LHCN-M2 (cell line): ENCODE measurements around the gene IRAK1. TPM values are rescaled to one million over a fixed set of nuclear protein-coding genes. Genes with fewer than 3 reads are reported as not detected.

Experiments
- DNase-seq: peaks from one replicate; pipeline ENCODE4 v3.0.0-alpha.2; 2012; ENCODE audit warnings: low read depth
- total RNA-seq: library from RNA; depleted of rRNA; stranded (reverse); fragments of >200 nt; gene quantifications from 2 replicates; pipeline ENCODE4 v1.2.3, GENCODE V29; 2014; rRNA removed

IRAK1 gene
- total RNA-seq, 1 experiment from 2014 or later = 135 TPM

DNA sequence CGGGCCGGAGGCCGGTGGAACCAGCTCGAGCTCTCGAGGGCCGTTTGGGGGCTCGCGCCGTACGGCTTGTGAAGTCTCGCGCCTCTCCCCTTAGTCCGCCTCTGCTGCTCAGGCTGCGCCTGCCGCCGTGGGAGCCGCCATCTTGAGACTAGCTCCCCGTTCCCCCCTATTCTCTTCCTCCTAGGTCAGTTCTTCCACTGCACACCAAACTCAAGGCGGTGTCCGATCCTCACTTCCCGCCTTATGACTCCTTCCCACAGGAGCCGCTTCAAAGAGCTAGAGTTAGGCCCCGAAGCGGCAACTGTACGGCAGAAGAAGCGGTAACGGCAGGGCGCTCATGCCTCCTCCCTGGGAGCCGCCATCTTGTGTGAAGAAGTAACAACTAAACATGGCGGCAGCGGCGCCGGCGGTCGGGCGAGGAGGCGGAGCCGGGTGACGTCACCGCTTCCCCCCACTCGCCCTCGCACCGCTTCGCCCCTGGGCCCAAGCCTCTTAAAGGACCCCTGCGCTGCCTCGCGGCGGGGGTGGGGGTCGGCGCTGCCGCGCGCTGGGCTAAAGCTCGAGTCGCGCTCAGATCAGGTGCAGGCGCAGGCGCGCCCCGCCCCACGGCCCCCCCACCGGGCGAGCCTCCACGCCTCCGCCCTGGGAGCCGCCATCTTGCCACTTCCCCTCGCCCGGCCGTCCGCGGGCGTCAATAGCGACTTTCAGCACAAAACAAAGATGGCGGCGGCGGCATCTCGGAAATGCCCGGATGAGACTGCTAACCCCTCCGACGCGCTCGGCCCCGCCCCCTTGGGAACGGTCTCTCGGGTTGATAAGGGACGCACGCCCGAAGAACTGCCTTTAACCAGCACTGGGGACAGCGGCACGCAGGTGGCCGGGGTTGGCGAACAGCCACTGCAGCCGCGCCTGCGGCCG, 48.0 kb downstream of the IRAK1 start, which contains the start of gene HCFC1:
TSS of gene HCFC1 (minus strand) at position 369 of the 918 bp plus-strand sequence. CDS start 978 bp downstream, outside the sequence.
- DNase-seq = peak; percentile 88

GRCh38 chrX:153971124-153971449, 48.6 kb downstream of the IRAK1 start:
- peak; percentile 84 for DNase-seq

DNA sequence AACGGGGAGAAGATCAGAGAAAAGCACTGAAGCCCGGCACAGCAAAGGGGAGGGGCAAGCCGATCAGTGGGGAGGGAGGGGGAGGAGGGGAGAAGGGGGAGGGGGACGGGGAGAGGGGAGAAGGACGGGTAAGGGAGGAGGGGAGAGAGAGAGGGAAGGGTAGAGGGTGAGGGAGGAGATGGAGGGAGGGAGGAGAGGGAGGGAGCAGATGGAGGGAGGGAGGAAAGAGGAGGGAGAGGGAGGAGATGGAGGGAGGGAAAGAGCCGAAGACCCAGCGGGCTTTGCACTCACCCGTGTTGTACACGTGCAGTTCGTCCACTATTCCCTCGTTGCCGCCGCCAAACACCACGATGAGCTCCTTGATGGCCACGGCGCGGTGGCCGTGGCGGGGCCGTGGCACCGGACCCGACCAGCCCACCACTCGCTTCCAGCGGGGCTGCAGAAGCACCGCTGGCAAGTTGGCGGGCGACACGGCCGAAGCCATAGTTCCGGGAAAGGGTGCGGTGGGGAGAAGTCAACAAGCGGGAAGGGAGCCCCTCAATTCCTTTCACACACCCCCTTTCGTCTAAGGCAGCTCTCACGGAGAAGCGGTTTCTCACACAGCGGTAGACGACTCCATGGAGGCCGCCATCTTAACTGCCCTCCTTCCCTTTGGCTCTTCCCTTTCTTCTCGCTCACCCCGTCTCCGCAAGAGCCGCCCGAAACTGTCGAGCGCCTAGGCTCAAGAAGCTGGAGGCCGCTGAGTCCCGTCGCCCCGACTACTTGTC, 49.2 kb downstream of the IRAK1 start:
- DNase-seq = peak; percentile 69

DNA sequence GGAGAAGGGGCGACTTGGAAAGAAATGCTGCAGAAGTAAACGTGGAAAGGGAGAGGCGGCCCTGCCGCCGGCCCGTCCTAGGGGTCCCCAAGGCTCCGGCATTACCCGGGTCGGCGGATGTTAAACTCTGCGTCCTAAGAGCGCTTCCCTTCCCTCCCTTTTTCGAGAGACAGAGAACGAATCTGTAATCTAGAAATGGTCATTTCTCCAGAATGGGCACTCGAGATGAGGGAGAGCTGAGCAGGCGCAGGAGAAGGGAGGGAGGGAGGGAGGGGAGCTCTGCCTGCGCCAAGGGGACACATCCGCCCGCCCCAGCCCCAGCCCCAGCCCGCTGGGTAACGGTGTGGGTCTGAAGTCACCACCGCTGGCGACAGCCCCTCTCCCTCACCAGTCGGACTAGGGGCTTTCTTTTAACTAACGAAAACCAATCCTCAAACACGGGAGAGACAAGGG, 49.8 kb downstream of the IRAK1 start:
- DNase-seq = peak; percentile 25

DNA sequence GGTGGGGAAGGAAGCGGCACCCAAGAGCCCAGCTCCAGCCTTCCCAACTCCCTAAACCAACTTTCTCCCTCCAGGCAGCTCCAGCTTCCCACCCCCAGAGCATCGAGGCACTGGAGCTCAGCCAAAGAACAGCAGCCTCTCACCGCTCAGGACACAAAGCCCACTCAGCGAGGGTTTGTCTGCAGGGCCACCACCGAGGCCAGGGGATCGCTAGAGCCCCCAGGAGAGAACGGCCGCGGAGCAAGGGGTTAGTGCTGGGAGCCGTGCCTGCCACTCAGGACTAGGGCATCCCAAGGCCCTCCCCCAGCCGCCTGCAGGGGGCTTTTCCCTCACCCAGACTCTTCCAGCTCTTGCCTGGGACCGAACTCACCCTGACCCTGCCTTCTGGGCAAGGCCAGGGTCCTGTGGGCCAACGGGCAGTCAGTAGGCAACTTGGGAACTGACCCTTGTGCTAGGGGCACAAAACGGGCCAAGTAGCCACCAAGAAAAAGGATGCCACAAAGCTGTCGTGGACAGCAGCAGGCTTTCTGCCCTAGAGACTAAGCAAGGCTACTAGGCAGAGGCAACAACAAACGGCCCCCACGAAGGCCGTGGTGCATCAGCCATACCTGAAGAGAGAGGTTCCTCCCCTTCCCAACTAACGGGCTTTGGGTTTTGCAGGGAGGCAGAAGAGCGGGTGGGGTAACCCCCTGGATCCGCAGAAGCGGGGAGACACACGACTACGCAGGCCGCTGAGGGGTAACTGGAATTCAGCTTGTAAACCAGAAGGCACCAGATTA, 50.4 kb downstream of the IRAK1 start:
- DNase-seq = no peak

GRCh38 chrX:153968754-153969124, 51.0 kb downstream of the IRAK1 start:
- DNase-seq = peak; percentile 69

DNA sequence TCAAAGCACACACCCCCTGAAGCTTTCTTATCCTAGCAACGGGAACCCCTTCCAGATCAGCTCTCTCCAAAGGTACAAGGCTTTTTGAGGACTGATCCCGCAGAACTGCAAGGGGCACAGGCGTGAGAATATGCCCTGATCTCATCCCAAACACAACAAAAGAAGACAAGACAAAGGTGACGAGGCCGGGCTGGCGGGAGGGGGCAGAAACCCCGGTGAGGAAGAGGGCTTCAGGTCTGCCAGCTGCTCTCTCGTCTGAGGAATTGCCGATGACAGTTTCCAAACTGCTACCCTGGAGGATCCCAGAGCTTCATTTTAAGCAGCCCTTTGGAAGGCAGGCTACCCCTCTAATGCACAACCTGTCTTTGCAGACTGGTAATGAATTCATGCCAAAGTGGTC, 51.4 kb downstream of the IRAK1 start:
- no peak for DNase-seq

- no peak for DNase-seq
These were observed 52.0 kb downstream of the IRAK1 start for GRCh38 chrX:153967536-153968224.

DNA sequence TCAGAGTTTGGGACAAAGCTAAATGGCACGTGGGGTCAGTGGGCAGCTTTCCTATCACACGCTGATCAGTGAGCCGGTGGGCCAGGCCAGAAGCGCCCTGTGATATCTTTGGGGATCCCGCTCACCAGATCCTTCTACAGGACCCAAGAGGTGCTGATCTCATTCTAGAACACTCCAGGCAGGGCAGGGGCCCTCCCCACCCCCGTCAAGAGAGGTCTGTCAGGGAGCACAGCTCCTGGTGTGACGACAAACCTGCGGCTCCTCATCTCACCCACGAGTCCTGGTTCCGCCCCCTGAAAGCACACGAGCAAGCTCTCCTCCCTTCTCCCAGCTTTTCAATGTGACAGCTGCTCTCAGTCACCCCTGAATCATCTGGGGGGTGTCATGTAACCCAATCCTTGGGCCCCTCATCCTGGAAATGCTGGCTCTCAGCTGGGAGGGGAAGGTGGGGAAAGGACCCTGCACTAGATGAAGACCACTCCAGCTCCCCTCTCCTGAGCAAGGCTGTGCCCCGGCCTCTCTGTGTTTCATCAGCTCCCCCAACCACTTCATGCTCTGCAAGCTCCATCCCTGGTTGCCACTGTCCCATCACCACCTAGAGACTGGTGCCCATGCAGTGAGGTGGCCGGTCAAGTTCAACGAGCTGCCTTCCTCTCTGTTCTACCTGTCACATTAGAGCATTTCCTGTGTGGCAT, 52.7 kb downstream of the IRAK1 start:
- peak; percentile 34 for DNase-seq

DNA sequence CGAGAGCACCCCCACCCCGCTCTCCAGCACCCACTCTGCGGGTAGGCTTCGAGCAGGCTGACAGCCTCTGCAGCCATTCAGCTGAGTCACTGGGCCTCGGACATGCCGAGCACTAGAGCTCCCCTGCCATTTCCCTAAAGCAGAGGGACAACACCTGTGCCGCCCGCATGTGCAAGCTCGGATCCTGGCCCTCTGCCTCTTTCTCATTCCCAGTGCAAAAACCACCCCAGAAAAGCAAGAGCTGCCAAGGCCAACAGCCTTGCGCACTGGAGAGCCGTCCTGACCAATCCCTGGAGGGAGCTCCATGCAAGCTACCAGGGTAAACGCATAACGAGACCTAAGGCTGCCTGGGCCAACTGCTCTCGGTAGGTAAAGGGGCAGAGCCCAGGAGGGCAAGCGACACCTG, 53.4 kb downstream of the IRAK1 start:
- peak; percentile 46 for DNase-seq

DNA sequence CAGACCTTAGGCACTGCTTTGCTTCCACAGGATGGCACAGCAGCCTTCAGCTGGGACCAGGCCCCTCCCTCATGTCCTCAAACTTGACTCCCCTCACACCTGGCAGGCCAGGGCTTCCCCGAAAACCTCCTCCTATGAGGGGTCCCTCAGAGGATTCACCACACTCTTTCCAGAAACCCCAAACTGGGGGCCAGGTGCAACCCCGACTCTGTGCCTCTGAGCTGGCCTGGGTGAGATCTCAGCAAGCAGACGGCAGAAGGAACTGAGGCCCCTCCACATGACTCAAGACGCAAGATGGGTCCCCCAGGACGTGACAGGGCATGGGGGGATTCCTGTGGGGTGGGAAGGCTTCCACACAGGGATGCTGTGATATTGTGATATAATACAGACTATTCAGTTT, 54.3 kb downstream of the IRAK1 start:
- DNase-seq = no peak

- no peak for DNase-seq
These were observed 55.6 kb downstream of the IRAK1 start for GRCh38 chrX:153964105-153964504.

- no peak for DNase-seq
These were observed 56.2 kb downstream of the IRAK1 start for GRCh38 chrX:153963546-153963945.

- no peak for DNase-seq
These were observed 58.4 kb downstream of the IRAK1 start for GRCh38 chrX:153961292-153961691.

DNA sequence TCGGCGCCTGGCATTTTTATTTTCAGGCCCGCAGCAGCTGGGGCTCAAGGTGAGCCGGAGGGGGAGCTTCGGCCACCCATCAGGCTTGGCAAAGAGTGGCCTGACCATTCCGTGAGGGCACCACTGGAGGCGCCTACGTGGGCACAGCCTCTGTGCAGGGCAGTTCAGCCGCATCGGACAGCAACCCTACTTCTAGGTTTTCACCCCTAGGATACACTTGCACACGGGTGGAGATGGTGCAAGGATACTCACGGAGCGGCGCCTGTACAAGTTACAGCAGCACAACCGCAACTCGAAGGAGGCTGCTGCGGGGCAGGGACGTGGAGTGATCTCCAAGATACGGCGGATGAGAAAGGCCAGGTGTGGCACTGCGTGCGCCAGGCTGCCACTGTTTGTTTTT, 58.9 kb downstream of the IRAK1 start:
- DNase-seq = no peak

Other genes with a start within 250 kb of the IRAK1 start
- 0.45 and 1.3 TPM in 2 replicates for gene SRPK3, start 238.9 kb downstream of the IRAK1 start, total RNA-seq
- gene IDH3G, start 225.5 kb downstream of the IRAK1 start, total RNA-seq = 83.6 and 86.6 TPM in 2 replicates
- gene SSR4, start 225.2 kb downstream of the IRAK1 start, total RNA-seq = 201 and 222 TPM in 2 replicates
- gene PDZD4, start 189.4 kb downstream of the IRAK1 start, total RNA-seq = 1.2 and 1.7 TPM in 2 replicates
- gene L1CAM, start 133.7 kb downstream of the IRAK1 start, total RNA-seq = 0.29 and 2.1 TPM in 2 replicates
- not detected in 2 replicates for gene AVPR2, start 115.2 kb downstream of the IRAK1 start, total RNA-seq
- gene ARHGAP4, start 93.6 kb downstream of the IRAK1 start, total RNA-seq = 4.1 and 15.2 TPM in 2 replicates
- gene NAA10, start 84.9 kb downstream of the IRAK1 start, total RNA-seq = 160 and 164 TPM in 2 replicates
- 0.40 TPM in 1 of 2 replicates, not detected in the other for gene RENBP, start 75.3 kb downstream of the IRAK1 start, total RNA-seq
- gene HCFC1, start 48.1 kb downstream of the IRAK1 start, total RNA-seq = 36.8 and 37.4 TPM in 2 replicates
- 8.9 and 9.0 TPM in 2 replicates for gene TMEM187, start 47.1 kb downstream of the IRAK1 start, total RNA-seq
- gene MECP2, start 77.8 kb upstream of the IRAK1 start, total RNA-seq = 23.8 and 23.9 TPM in 2 replicates
- gene OPN1LW, start 124.3 kb upstream of the IRAK1 start, total RNA-seq = not detected in 2 replicates
- gene OPN1MW, start 162.7 kb upstream of the IRAK1 start, total RNA-seq = not detected in 2 replicates
- gene OPN1MW2, start 199.9 kb upstream of the IRAK1 start, total RNA-seq = not detected in 2 replicates
- gene OPN1MW3, start 237.7 kb upstream of the IRAK1 start, total RNA-seq = not detected in 2 replicates